HepG2 (cell line): ENCODE measurements around the gene RMI2. TPM values are rescaled to one million over a fixed set of nuclear protein-coding genes. Genes with fewer than 3 reads are reported as not detected.

Experiments
- ATAC-seq: fragments of 200-7000 bp; cut with Tn5 transposase; 3 replicates; pipeline ENCODE4 v1.9.1; 2020; ENCODE audit warnings: mild to moderate bottlenecking, moderate library complexity
- BruUV-seq: library from RNA; stranded (reverse); fragments of 400-500 nt; replicated peaks from 2 replicates; lab custom pipeline; 2021; lab: Mats Ljungman, UMichigan
- CTCF ChIA-PET: fragments of 300-600 bp; formaldehyde crosslinking; extraction: SDS; loops from one replicate; lab custom pipeline; 2021; ENCODE audit warnings: low total read pairs, inconsistent platforms, low intra/inter-chr PET ratio; lab: Yijun Ruan, JAX
- POLR2A ChIA-PET: fragments of 350-600 bp; sonication (Branson Sonifier 250); formaldehyde crosslinking; loops from one replicate; lab custom pipeline; 2020; ENCODE audit warnings: antibody characterized with exemption, inconsistent platforms; lab: Yijun Ruan, JAX
- DNase-seq: peaks from one replicate; pipeline ENCODE4 v3.0.0-alpha.2; 2015; ENCODE audit warnings: low spot score
- FAIRE-seq: peaks from 3 replicates; lab custom pipeline; 2011; peaks lifted over from hg19 to GRCh38; lab: Jason Lieb, UNC
- H2AFZ ChIP-seq: one replicate; pipeline ENCODE4 v1.6.1; 2011; ENCODE audit warnings: low read length, inconsistent platforms
- H3K27ac ChIP-seq: fragments of 300-600 bp; 3 replicates; pipeline ENCODE4 v1.8.0; 2011; ENCODE audit warnings: mixed run types, mild to moderate bottlenecking, mixed read lengths, low read length, inconsistent platforms; ENCODE audit not compliant: insufficient read depth; ENCODE audit errors: extremely low read length
- H3K27me3 ChIP-seq, 2 experiments: fragments of 200-600 bp in 1 of 2; 2 replicates in 1 of 2; 3 replicates in 1 of 2; pipeline versions ENCODE4 v1.6.0 to v1.8.0; 2011; ENCODE audit warnings: low read length in 2 of 2, mild to moderate bottlenecking in 2 of 2, moderate library complexity in 2 of 2, inconsistent platforms in 1 of 2; ENCODE audit not compliant: insufficient read depth in 2 of 2, control insufficient read depth in 1 of 2
- H3K36me3 ChIP-seq, 2 experiments: fragments of 200-600 bp in 1 of 2; replicated peaks in 1 of 2; 2 replicates in 1 of 2; 3 replicates in 1 of 2; pipeline versions ENCODE4 v1.5.1 to v1.8.0; 2011; ENCODE audit warnings: low read length in 2 of 2, inconsistent platforms in 1 of 2; ENCODE audit not compliant: insufficient read depth in 2 of 2, control insufficient read depth in 1 of 2
- H3K4me1 ChIP-seq: 2 replicates; pipeline ENCODE4 v1.5.1; 2012; ENCODE audit warnings: low read length, inconsistent platforms; ENCODE audit not compliant: insufficient read depth
- H3K4me2 ChIP-seq: 2 replicates; pipeline ENCODE4 v1.6.0; 2011; ENCODE audit warnings: low read depth, low read length, inconsistent platforms
- H3K4me3 ChIP-seq, 3 experiments: fragments of 200-600 bp in 1 of 3; sonication (generic), shearing (Covaris generic) in 1 of 3; replicated peaks in 1 of 3; 2 replicates each; pipeline ENCODE4 v1.5.1; 2011 to 2016; ENCODE audit warnings: low read length in 3 of 3, inconsistent platforms in 2 of 3, low read depth in 2 of 3, mild to moderate bottlenecking in 2 of 3, control low read depth in 1 of 3, mixed read lengths in 1 of 3; ENCODE audit not compliant: insufficient read depth in 1 of 3
- H3K79me2 ChIP-seq: one replicate; pipeline ENCODE4 v1.6.1; 2011; ENCODE audit warnings: low read length, inconsistent platforms; ENCODE audit not compliant: insufficient read depth
- H3K9ac ChIP-seq: 2 replicates; pipeline ENCODE4 v1.6.0; 2011; ENCODE audit warnings: mild to moderate bottlenecking, low read depth, low read length, inconsistent platforms; ENCODE audit not compliant: insufficient read depth
- H3K9me3 ChIP-seq: 2 replicates; pipeline ENCODE4 v1.5.1; 2012; ENCODE audit warnings: mild to moderate bottlenecking, low read length
- H4K20me1 ChIP-seq: 2 replicates; pipeline ENCODE4 v1.6.0; 2011; ENCODE audit warnings: inconsistent platforms, mild to moderate bottlenecking, low read length, moderate library complexity; ENCODE audit not compliant: insufficient read depth
- ATF6 ChIP-seq: sonication (generic); formaldehyde crosslinking; conservative IDR thresholded peaks from 2 replicates; pipeline ENCODE4 v1.4.0; 2020; ENCODE audit warnings: missing genetic modification reagents
- CEBPB ChIP-seq: IDR thresholded peaks from 2 replicates; pipeline ENCODE4 v1.6.1; 2011; ENCODE audit warnings: low read depth, low read length, improper control_type of control experiment, borderline replicate concordance
- HDAC1 ChIP-seq: sonication (generic); formaldehyde crosslinking; IDR thresholded peaks from 2 replicates; pipeline ENCODE4 v1.5.1; 2020; ENCODE audit warnings: mild to moderate bottlenecking, missing genetic modification reagents
- HDAC2 ChIP-seq: sonication (generic); formaldehyde crosslinking; IDR thresholded peaks from 2 replicates; pipeline ENCODE4 v1.4.0; 2020; ENCODE audit warnings: missing genetic modification reagents
- MED13 ChIP-seq: sonication (generic); formaldehyde crosslinking; IDR thresholded peaks from 2 replicates; pipeline ENCODE4 v1.5.0; 2020; ENCODE audit warnings: missing genetic modification reagents
- NCOA1 ChIP-seq: sonication (generic); formaldehyde crosslinking; IDR thresholded peaks from 2 replicates; pipeline ENCODE4 v1.9.0; 2021; ENCODE audit warnings: missing genetic modification reagents
- NR2F1 ChIP-seq, 2 experiments: fragments of 450-650 bp in 1 of 2; formaldehyde crosslinking in 1 of 2; IDR thresholded peaks; 2 replicates each; pipeline versions ENCODE4 v1.5.0 to v1.6.1; 2016 to 2020; ENCODE audit warnings: mild to moderate bottlenecking in 1 of 2, missing compliant biosample characterization in 1 of 2, missing genetic modification reagents in 1 of 2, moderate library complexity in 1 of 2
- PRDM15 ChIP-seq: sonication (generic); formaldehyde crosslinking; IDR thresholded peaks from 2 replicates; pipeline ENCODE4 v1.4.0; 2020; ENCODE audit warnings: missing genetic modification reagents
- SOX6 ChIP-seq, 2 experiments: fragments of 450-650 bp in 1 of 2; sonication (generic) in 1 of 2; formaldehyde crosslinking in 1 of 2; IDR thresholded peaks; 2 replicates each; pipeline versions ENCODE4 v1.4.0 to v1.6.1; 2017 to 2020; ENCODE audit warnings: antibody characterized with exemption in 1 of 2, mild to moderate bottlenecking in 1 of 2, missing genetic modification reagents in 1 of 2
- SSRP1 ChIP-seq: IDR thresholded peaks from 2 replicates; pipeline ENCODE4 v1.6.1; 2016; ENCODE audit warnings: control low read depth
- TARDBP ChIP-seq: sonication (generic); formaldehyde crosslinking; IDR thresholded peaks from 2 replicates; pipeline ENCODE4 v1.8.0; 2022; ENCODE audit warnings: mild to moderate bottlenecking, missing genetic modification reagents
- ZMYM2 ChIP-seq: sonication (generic); formaldehyde crosslinking; IDR thresholded peaks from 2 replicates; pipeline ENCODE4 v1.8.0; 2022; ENCODE audit warnings: mild to moderate bottlenecking, missing genetic modification reagents
- ZNF432 ChIP-seq: sonication (generic); formaldehyde crosslinking; IDR thresholded peaks from 2 replicates; pipeline ENCODE4 v1.5.0; 2020; ENCODE audit warnings: missing genetic modification reagents, mild to moderate bottlenecking, borderline replicate concordance
- ZNF784 ChIP-seq: sonication (generic); formaldehyde crosslinking; IDR thresholded peaks from 2 replicates; pipeline ENCODE4 v1.5.1; 2020; ENCODE audit warnings: missing genetic modification reagents, mild to moderate bottlenecking, borderline replicate concordance
- WGBS: methylation state at CpG from one replicate; pipeline ENCODE4 v1.1.6; 2017; ENCODE audit warnings: low lambda C conversion rate; 5-methylcytosine and 5-hydroxymethylcytosine counted together
- in situ Hi-C: cut with HindIII; loops from 2 replicates; pipeline ENCODE4 v1.10.0; 2017; ENCODE audit warnings: low pct_unique_long_range_greater_than_20kb; ENCODE audit not compliant: extremely low pct_ligation_motif_present
- intact Hi-C: fragments of 100-400 bp; cut with micrococcal nuclease; formaldehyde crosslinking; loops from one replicate; pipeline ENCODE4 v1.10.0; 2022; ENCODE audit not compliant: unreplicated experiment
- polyA plus RNA-seq, 8 experiments: library from polyadenylated mRNA; depleted of rRNA in 3 of 8; stranded (reverse) in 7 of 8; unstranded in 1 of 8; fragments of >200 nt; fragmentation: Illumina TruSeq in 4 of 8; extraction: Trizol in 4 of 8; gene quantifications; 2 replicates each; pipeline versions ENCODE4 v1.2.1 to v1.2.3, GENCODE V29; 2011 to 2016; ENCODE audit warnings: low read depth in 4 of 8, missing spikeins in 1 of 8, mixed read lengths in 1 of 8; ENCODE audit not compliant: insufficient read depth in 1 of 8
- total RNA-seq, 5 experiments: library from RNA; depleted of rRNA; stranded (reverse); fragments of >200 nt; fragmentation: Illumina TruSeq; extraction: Trizol; gene quantifications; 2 replicates each; pipeline ENCODE4 v1.2.3, GENCODE V29; 2016; ENCODE audit warnings: low read depth in 1 of 5
- TF ChIP-seq, protein P1 (sequence below): IDR thresholded peaks from 2 replicates; pipeline ENCODE4 v1.6.1; 2016; ENCODE audit warnings: mild to moderate bottlenecking, missing biosample characterization, missing genetic modification reagents

RMI2 gene
- total and polyA plus RNA-seq, 2 of the 13 experiments (the other 11 are each of a cell fraction or from before 2014, with no cell fraction given): 24.5 to 55.7 TPM

GRCh38 chr16:11370084-11370931 is 25.0 kb downstream of the RMI2 start:
- BruUV-seq: no TSS peak
- peak; percentile 71 for FAIRE-seq
- in situ Hi-C loops (no loop called here), intact Hi-C loops (loop anchor here (2.0 to 5.0 kb wide), 2 partner anchors 74 to 113 kb away; partner anchors contain the start of gene SOCS1)
- H4K20me1 ChIP-seq: no peaks in the 10 kb centered on the region
- peak; percentile 78 for DNase-seq
- peak overlapping the region; percentile 40 for H3K9ac ChIP-seq
- CTCF ChIA-PET: no interaction called here
- H2AFZ ChIP-seq: no peak overlapping the region
- peak; percentile 70 for ATAC-seq
- H3K4me3 ChIP-seq: peak overlapping the region; percentile 23 to 56 (median 25); a peak in 3 of 6 replicates
- H3K36me3 ChIP-seq: no peaks in the 10 kb centered on the region
- peaks cover 68% of the 10 kb centered on the region for H3K4me1 ChIP-seq
- no peaks in the 10 kb centered on the region for H3K79me2 ChIP-seq
- POLR2A ChIA-PET: interaction anchor here (0.7 to 4.8 kb wide), 32 partner anchors 10 to 727 kb away, joined by 3 to 148 read pairs (median 6); partner anchors contain the start of genes DEXI, PRM3, SOCS1 and TXNDC11
- peak overlapping the region; percentile 77 for H3K4me2 ChIP-seq
- H3K27me3 ChIP-seq: no peaks in the 10 kb centered on the region
- WGBS: 22% methylated on average over 7 of the region's 7 CpGs
- H3K27ac ChIP-seq: peak overlapping the region; percentile 74
- H3K9me3 ChIP-seq: no peaks in the 10 kb centered on the region
- no peak for TF ChIP-seq SOX6 (IDR thresholded peaks at IDR 0.05)
- peak; percentile 39 for TF ChIP-seq SOX6 (CRISPR knock-in tag; IDR thresholded peaks at IDR 0.05)
- TF ChIP-seq ZMYM2 (CRISPR knock-in tag): peak; percentile 75
- peak; percentile 87; the same call in 1 of the 2 replicates for TF ChIP-seq NCOA1 (CRISPR knock-in tag)
- peak; percentile 53; the same call in 1 of the 2 replicates for TF ChIP-seq HDAC1 (CRISPR knock-in tag)
- TF ChIP-seq, protein P1, sequence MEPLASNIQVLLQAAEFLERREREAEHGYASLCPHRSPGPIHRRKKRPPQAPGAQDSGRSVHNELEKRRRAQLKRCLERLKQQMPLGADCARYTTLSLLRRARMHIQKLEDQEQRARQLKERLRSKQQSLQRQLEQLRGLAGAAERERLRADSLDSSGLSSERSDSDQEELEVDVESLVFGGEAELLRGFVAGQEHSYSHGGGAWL: no peak
- TF ChIP-seq TARDBP (CRISPR knock-in tag): peak; percentile 26; the same call in 1 of the 2 replicates
- TF ChIP-seq NR2F1 (CRISPR knock-in tag; IDR thresholded peaks at IDR 0.05): 0 out of 4 replicates have a peak, but pooled peaks of 1 of the 2 experiments have one; percentile 10
- peak; percentile 34; the same call in 1 of the 2 replicates for TF ChIP-seq PRDM15
- peak; percentile 50 for TF ChIP-seq HDAC2 (CRISPR knock-in tag)
- no peak for TF ChIP-seq ZNF432 (CRISPR knock-in tag)
- peak; percentile 61; the same call in 1 of the 2 replicates for TF ChIP-seq ZNF784 (CRISPR knock-in tag)
- 0 out of 2 replicates have a peak, but pooled peaks have one; percentile 32 for TF ChIP-seq MED13 (CRISPR knock-in tag)
- peak; percentile 70; the same call in 1 of the 2 replicates for TF ChIP-seq SSRP1 (CRISPR knock-in tag)
- peak; percentile 88 for TF ChIP-seq CEBPB
- TF ChIP-seq ATF6 (CRISPR knock-in tag): no peak
